HepG2 (cell line): ENCODE results near the gene CYP26A1. TPM values are rescaled to one million over a fixed set of nuclear protein-coding genes. Genes with fewer than 3 reads are reported as not detected.

Source experiments
- ATAC-seq: fragments of 200-7000 bp; cut with Tn5 transposase; 3 replicates; pipeline ENCODE4 v1.9.1; 2020; ENCODE audit warnings: mild to moderate bottlenecking, moderate library complexity
- BruUV-seq: library from RNA; stranded (reverse); fragments of 400-500 nt; replicated peaks from 2 replicates; lab custom pipeline; 2021; lab: Mats Ljungman, UMichigan
- CTCF ChIA-PET: fragments of 300-600 bp; formaldehyde crosslinking; extraction: SDS; loops from one replicate; lab custom pipeline; 2021; ENCODE audit warnings: low total read pairs, inconsistent platforms, low intra/inter-chr PET ratio; lab: Yijun Ruan, JAX
- POLR2A ChIA-PET: fragments of 350-600 bp; sonication (Branson Sonifier 250); formaldehyde crosslinking; loops from one replicate; lab custom pipeline; 2020; ENCODE audit warnings: antibody characterized with exemption, inconsistent platforms; lab: Yijun Ruan, JAX
- DNase-seq: peaks from one replicate; pipeline ENCODE4 v3.0.0-alpha.2; 2015; ENCODE audit warnings: low spot score
- FAIRE-seq: peaks from 3 replicates; lab custom pipeline; 2011; peaks lifted over from hg19 to GRCh38; lab: Jason Lieb, UNC
- H2AFZ ChIP-seq: one replicate; pipeline ENCODE4 v1.6.1; 2011; ENCODE audit warnings: low read length, inconsistent platforms
- H3K27ac ChIP-seq: fragments of 300-600 bp; 3 replicates; pipeline ENCODE4 v1.8.0; 2011; ENCODE audit warnings: mixed run types, mild to moderate bottlenecking, mixed read lengths, low read length, inconsistent platforms; ENCODE audit not compliant: insufficient read depth; ENCODE audit errors: extremely low read length
- H3K27me3 ChIP-seq, 2 experiments: fragments of 200-600 bp in 1 of 2; 2 replicates in 1 of 2; 3 replicates in 1 of 2; pipeline versions ENCODE4 v1.6.0 to v1.8.0; 2011; ENCODE audit warnings: low read length in 2 of 2, mild to moderate bottlenecking in 2 of 2, moderate library complexity in 2 of 2, inconsistent platforms in 1 of 2; ENCODE audit not compliant: insufficient read depth in 2 of 2, control insufficient read depth in 1 of 2
- H3K36me3 ChIP-seq, 2 experiments: fragments of 200-600 bp in 1 of 2; replicated peaks in 1 of 2; 2 replicates in 1 of 2; 3 replicates in 1 of 2; pipeline versions ENCODE4 v1.5.1 to v1.8.0; 2011; ENCODE audit warnings: low read length in 2 of 2, inconsistent platforms in 1 of 2; ENCODE audit not compliant: insufficient read depth in 2 of 2, control insufficient read depth in 1 of 2
- H3K4me1 ChIP-seq: 2 replicates; pipeline ENCODE4 v1.5.1; 2012; ENCODE audit warnings: low read length, inconsistent platforms; ENCODE audit not compliant: insufficient read depth
- H3K4me2 ChIP-seq: 2 replicates; pipeline ENCODE4 v1.6.0; 2011; ENCODE audit warnings: low read depth, low read length, inconsistent platforms
- H3K4me3 ChIP-seq, 3 experiments: fragments of 200-600 bp in 1 of 3; sonication (generic), shearing (Covaris generic) in 1 of 3; replicated peaks in 1 of 3; 2 replicates each; pipeline ENCODE4 v1.5.1; 2011 to 2016; ENCODE audit warnings: low read length in 3 of 3, inconsistent platforms in 2 of 3, low read depth in 2 of 3, mild to moderate bottlenecking in 2 of 3, control low read depth in 1 of 3, mixed read lengths in 1 of 3; ENCODE audit not compliant: insufficient read depth in 1 of 3
- H3K79me2 ChIP-seq: one replicate; pipeline ENCODE4 v1.6.1; 2011; ENCODE audit warnings: low read length, inconsistent platforms; ENCODE audit not compliant: insufficient read depth
- H3K9ac ChIP-seq: 2 replicates; pipeline ENCODE4 v1.6.0; 2011; ENCODE audit warnings: mild to moderate bottlenecking, low read depth, low read length, inconsistent platforms; ENCODE audit not compliant: insufficient read depth
- H3K9me3 ChIP-seq: 2 replicates; pipeline ENCODE4 v1.5.1; 2012; ENCODE audit warnings: mild to moderate bottlenecking, low read length
- H4K20me1 ChIP-seq: 2 replicates; pipeline ENCODE4 v1.6.0; 2011; ENCODE audit warnings: inconsistent platforms, mild to moderate bottlenecking, low read length, moderate library complexity; ENCODE audit not compliant: insufficient read depth
- ARHGAP35 ChIP-seq: sonication (generic); formaldehyde crosslinking; IDR thresholded peaks from 2 replicates; pipeline ENCODE4 v1.9.0; 2022; ENCODE audit warnings: mild to moderate bottlenecking, inconsistent platforms, moderate library complexity, missing genetic modification reagents, borderline replicate concordance
- ARNT2 ChIP-seq: sonication (generic); formaldehyde crosslinking; IDR thresholded peaks from 2 replicates; pipeline ENCODE4 v1.8.0; 2022; ENCODE audit warnings: mild to moderate bottlenecking, low read depth, missing genetic modification reagents, moderate library complexity
- ATF7-NPFF ChIP-seq: sonication (generic); formaldehyde crosslinking; IDR thresholded peaks from 2 replicates; pipeline ENCODE4 v1.8.1; 2023; ENCODE audit warnings: mild to moderate bottlenecking, low read depth, missing genetic modification reagents, moderate library complexity
- BRD4 ChIP-seq: sonication (generic); formaldehyde crosslinking; IDR thresholded peaks from 2 replicates; pipeline ENCODE4 v1.4.0; 2020; ENCODE audit warnings: missing genetic modification reagents
- E2F2 ChIP-seq: sonication (generic); formaldehyde crosslinking; IDR thresholded peaks from 2 replicates; pipeline ENCODE4 v1.4.0; 2020; ENCODE audit warnings: missing genetic modification reagents, borderline replicate concordance
- FOXC1 ChIP-seq: sonication (generic); formaldehyde crosslinking; IDR thresholded peaks from 2 replicates; pipeline ENCODE4 v1.8.0; 2022; ENCODE audit warnings: mild to moderate bottlenecking, missing genetic modification reagents, borderline replicate concordance
- FOXP1 ChIP-seq, 2 experiments: fragments of 450-650 bp in 1 of 2; IDR thresholded peaks; 2 replicates each; pipeline ENCODE4 v1.6.1; 2017 to 2018; ENCODE audit warnings: antibody characterized with exemption in 1 of 2
- GATAD1 ChIP-seq: IDR thresholded peaks from 2 replicates; pipeline ENCODE4 v1.6.1; 2016; ENCODE audit warnings: missing genetic modification reagents, missing compliant biosample characterization
- GPN1 ChIP-seq: sonication (generic); formaldehyde crosslinking; IDR thresholded peaks from 2 replicates; pipeline ENCODE4 v1.5.1; 2020; ENCODE audit warnings: missing genetic modification reagents, borderline replicate concordance
- MIER2 ChIP-seq: IDR thresholded peaks from 2 replicates; pipeline ENCODE4 v1.6.1; 2016; ENCODE audit warnings: missing biosample characterization, missing genetic modification reagents
- MIER3 ChIP-seq: IDR thresholded peaks from 2 replicates; pipeline ENCODE4 v1.6.1; 2016; ENCODE audit warnings: missing compliant biosample characterization, borderline replicate concordance
- MTF1 ChIP-seq: sonication (generic); formaldehyde crosslinking; IDR thresholded peaks from 2 replicates; pipeline ENCODE4 v1.5.0; 2020; ENCODE audit warnings: missing genetic modification reagents
- RFXAP ChIP-seq: sonication (generic); formaldehyde crosslinking; IDR thresholded peaks from 2 replicates; pipeline ENCODE4 v1.4.0; 2020; ENCODE audit warnings: missing genetic modification reagents, borderline replicate concordance
- YEATS4 ChIP-seq: sonication (generic); formaldehyde crosslinking; IDR thresholded peaks from 2 replicates; pipeline ENCODE4 v1.4.0; 2020; ENCODE audit warnings: missing genetic modification reagents, borderline replicate concordance
- ZNF121 ChIP-seq: sonication (generic); formaldehyde crosslinking; IDR thresholded peaks from 2 replicates; pipeline ENCODE4 v1.5.0; 2020; ENCODE audit warnings: mild to moderate bottlenecking, missing genetic modification reagents
- ZNF333 ChIP-seq: sonication (generic); formaldehyde crosslinking; IDR thresholded peaks from 2 replicates; pipeline ENCODE4 v1.4.0; 2020; ENCODE audit warnings: mild to moderate bottlenecking, missing genetic modification reagents, borderline replicate concordance
- ZNF468 ChIP-seq: sonication (generic); formaldehyde crosslinking; IDR thresholded peaks from 2 replicates; pipeline ENCODE4 v1.8.0; 2022; ENCODE audit warnings: mild to moderate bottlenecking, moderate library complexity, missing genetic modification reagents
- ZNF720 ChIP-seq: sonication (generic); formaldehyde crosslinking; IDR thresholded peaks from 2 replicates; pipeline ENCODE4 v1.4.0; 2020; ENCODE audit warnings: missing genetic modification reagents
- ZNF850 ChIP-seq: sonication (generic); formaldehyde crosslinking; conservative IDR thresholded peaks from 2 replicates; pipeline ENCODE4 v1.9.0; 2021; ENCODE audit warnings: mild to moderate bottlenecking, missing genetic modification reagents
- WGBS: methylation state at CpG from one replicate; pipeline ENCODE4 v1.1.6; 2017; ENCODE audit warnings: low lambda C conversion rate; 5-methylcytosine and 5-hydroxymethylcytosine counted together
- in situ Hi-C: cut with HindIII; loops from 2 replicates; pipeline ENCODE4 v1.10.0; 2017; ENCODE audit warnings: low pct_unique_long_range_greater_than_20kb; ENCODE audit not compliant: extremely low pct_ligation_motif_present
- intact Hi-C: fragments of 100-400 bp; cut with micrococcal nuclease; formaldehyde crosslinking; loops from one replicate; pipeline ENCODE4 v1.10.0; 2022; ENCODE audit not compliant: unreplicated experiment
- polyA plus RNA-seq, 8 experiments: library from polyadenylated mRNA; depleted of rRNA in 3 of 8; stranded (reverse) in 7 of 8; unstranded in 1 of 8; fragments of >200 nt; fragmentation: Illumina TruSeq in 4 of 8; extraction: Trizol in 4 of 8; gene quantifications; 2 replicates each; pipeline versions ENCODE4 v1.2.1 to v1.2.3, GENCODE V29; 2011 to 2016; ENCODE audit warnings: low read depth in 4 of 8, missing spikeins in 1 of 8, mixed read lengths in 1 of 8; ENCODE audit not compliant: insufficient read depth in 1 of 8
- total RNA-seq, 5 experiments: library from RNA; depleted of rRNA; stranded (reverse); fragments of >200 nt; fragmentation: Illumina TruSeq; extraction: Trizol; gene quantifications; 2 replicates each; pipeline ENCODE4 v1.2.3, GENCODE V29; 2016; ENCODE audit warnings: low read depth in 1 of 5
- TF ChIP-seq, protein P1 (sequence below): sonication (generic); formaldehyde crosslinking; IDR thresholded peaks from 2 replicates; pipeline ENCODE4 v1.5.0; 2020; ENCODE audit warnings: missing genetic modification reagents
- TF ChIP-seq, protein P2 (sequence below): sonication (generic); formaldehyde crosslinking; IDR thresholded peaks from 2 replicates; pipeline ENCODE4 v1.4.0; 2020; ENCODE audit warnings: missing genetic modification reagents

Gene CYP26A1
- total and polyA plus RNA-seq, 2 of the 13 experiments (the other 11 are each of a cell fraction or from before 2014, with no cell fraction given) = 0.15 TPM; not detected in 1

DNA sequence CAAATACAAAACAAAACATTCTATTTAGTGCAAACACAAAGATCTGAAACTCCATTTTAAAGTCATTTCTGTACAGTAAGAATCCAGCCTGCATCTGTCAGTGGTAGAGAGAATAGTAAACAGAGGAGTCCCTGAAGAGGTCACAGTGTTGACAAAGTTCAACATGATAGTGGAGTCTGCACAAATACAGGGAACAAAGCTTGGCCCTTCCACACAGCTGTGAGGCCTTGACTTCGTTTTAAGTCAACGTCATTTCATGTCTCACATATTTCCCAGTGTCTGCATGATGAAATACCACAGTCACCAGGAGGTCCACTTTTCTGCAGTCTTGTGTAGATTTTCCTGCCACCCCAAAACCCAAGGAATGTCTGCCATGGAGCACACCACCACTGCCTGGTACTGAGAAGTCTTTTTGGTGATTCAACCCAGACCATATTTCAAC is 33.0 kb downstream of the CYP26A1 start (continued):
- TF ChIP-seq YEATS4 (CRISPR knock-in tag) (peak; percentile 71), ZNF850 (CRISPR knock-in tag) (no peak), RFXAP (peak; percentile 64), ZNF720 (CRISPR knock-in tag) (no peak), BRD4 (CRISPR knock-in tag) (no peak), GPN1 (CRISPR knock-in tag) (no peak), ZNF468 (no peak), MTF1 (CRISPR knock-in tag) (no peak), FOXC1 (no peak)
- TF ChIP-seq, protein P1, sequence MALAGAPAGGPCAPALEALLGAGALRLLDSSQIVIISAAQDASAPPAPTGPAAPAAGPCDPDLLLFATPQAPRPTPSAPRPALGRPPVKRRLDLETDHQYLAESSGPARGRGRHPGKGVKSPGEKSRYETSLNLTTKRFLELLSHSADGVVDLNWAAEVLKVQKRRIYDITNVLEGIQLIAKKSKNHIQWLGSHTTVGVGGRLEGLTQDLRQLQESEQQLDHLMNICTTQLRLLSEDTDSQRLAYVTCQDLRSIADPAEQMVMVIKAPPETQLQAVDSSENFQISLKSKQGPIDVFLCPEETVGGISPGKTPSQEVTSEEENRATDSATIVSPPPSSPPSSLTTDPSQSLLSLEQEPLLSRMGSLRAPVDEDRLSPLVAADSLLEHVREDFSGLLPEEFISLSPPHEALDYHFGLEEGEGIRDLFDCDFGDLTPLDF (CRISPR knock-in tag) = no peak

- H3K4me3 ChIP-seq = no peak overlapping the region
- ATAC-seq = no peak
- no peaks in the 10 kb centered on the region for H3K9me3 ChIP-seq
- POLR2A ChIA-PET = no interaction called here
- intact Hi-C loops = no loop called here
- no peak for DNase-seq
- no peaks in the 10 kb centered on the region for H3K36me3 ChIP-seq
- no peaks in the 10 kb centered on the region; a peak in 2 of 5 replicates for H3K27me3 ChIP-seq
- 62% methylated on average over 3 of the region's 3 CpGs for WGBS
- FAIRE-seq = no peak
- H4K20me1 ChIP-seq = no peaks in the 10 kb centered on the region
- H3K9ac ChIP-seq = no peak overlapping the region
- BruUV-seq = no TSS peak
- no peaks in the 10 kb centered on the region for H3K79me2 ChIP-seq
- CTCF ChIA-PET = no interaction called here
- no peak overlapping the region for H2AFZ ChIP-seq
- H3K27ac ChIP-seq = no peak overlapping the region
- in situ Hi-C loops = no loop called here
- H3K4me1 ChIP-seq = peaks cover 38% of the 10 kb centered on the region
- H3K4me2 ChIP-seq = no peak overlapping the region
- TF ChIP-seq MIER3 (CRISPR knock-in tag) (no peak), ARHGAP35 (no peak), E2F2 (CRISPR knock-in tag) (no peak), ATF7-NPFF (CRISPR knock-in tag) (no peak), ZNF333 (CRISPR knock-in tag) (no peak), ZNF121 (CRISPR knock-in tag) (no peak), ARNT2 (no peak), FOXP1 (IDR thresholded peaks at IDR 0.05) (no peak), FOXP1 (CRISPR knock-in tag; IDR thresholded peaks at IDR 0.05) (no peak), GATAD1 (CRISPR knock-in tag) (no peak), MIER2 (CRISPR knock-in tag) (no peak)
- TF ChIP-seq, protein P2, sequence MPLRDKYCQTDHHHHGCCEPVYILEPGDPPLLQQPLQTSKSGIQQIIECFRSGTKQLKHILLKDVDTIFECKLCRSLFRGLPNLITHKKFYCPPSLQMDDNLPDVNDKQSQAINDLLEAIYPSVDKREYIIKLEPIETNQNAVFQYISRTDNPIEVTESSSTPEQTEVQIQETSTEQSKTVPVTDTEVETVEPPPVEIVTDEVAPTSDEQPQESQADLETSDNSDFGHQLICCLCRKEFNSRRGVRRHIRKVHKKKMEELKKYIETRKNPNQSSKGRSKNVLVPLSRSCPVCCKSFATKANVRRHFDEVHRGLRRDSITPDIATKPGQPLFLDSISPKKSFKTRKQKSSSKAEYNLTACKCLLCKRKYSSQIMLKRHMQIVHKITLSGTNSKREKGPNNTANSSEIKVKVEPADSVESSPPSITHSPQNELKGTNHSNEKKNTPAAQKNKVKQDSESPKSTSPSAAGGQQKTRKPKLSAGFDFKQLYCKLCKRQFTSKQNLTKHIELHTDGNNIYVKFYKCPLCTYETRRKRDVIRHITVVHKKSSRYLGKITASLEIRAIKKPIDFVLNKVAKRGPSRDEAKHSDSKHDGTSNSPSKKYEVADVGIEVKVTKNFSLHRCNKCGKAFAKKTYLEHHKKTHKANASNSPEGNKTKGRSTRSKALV (CRISPR knock-in tag) = no peak
These were observed 36.9 kb downstream of the CYP26A1 start for GRCh38 chr10:93110472-93111146.
